Stimulated activated CD4-positive, alpha-beta T cell treated with anti-CD3 and anti-CD28 coated beads, Interleukin-1b, Interleukin-23, amount 100 ng/mL, for 1 hour (primary cell): Measurements from ENCODE around the gene CACNA1D.

ENCODE experiments used
- DNase-seq, 2 donors: peaks; one replicate each; pipeline ENCODE4 v3.0.0-alpha.2; 2020; ENCODE audit warnings: low read depth in 2 of 2

CACNA1D gene

GRCh38 chr3:53715815-53716483, 221.5 kb downstream of the CACNA1D start:
- DNase-seq: no peak

- DNase-seq: no peak
These were observed 222.6 kb downstream of the CACNA1D start for GRCh38 chr3:53716998-53717397.

- DNase-seq: no peak
These were observed 224.1 kb downstream of the CACNA1D start for GRCh38 chr3:53718462-53718861.

GRCh38 chr3:53719796-53720195, 225.4 kb downstream of the CACNA1D start:
- DNase-seq: no peak

GRCh38 chr3:53721187-53722119, 227.0 kb downstream of the CACNA1D start:
- no peak for DNase-seq

- DNase-seq: no peak
These were observed 230.2 kb downstream of the CACNA1D start for GRCh38 chr3:53724566-53724965.

GRCh38 chr3:53725387-53725995, 231.1 kb downstream of the CACNA1D start:
- no peak for DNase-seq

GRCh38 chr3:53726643-53727042, 232.2 kb downstream of the CACNA1D start:
- DNase-seq: no peak

- DNase-seq: no peak
These were observed 234.2 kb downstream of the CACNA1D start for GRCh38 chr3:53728606-53729005.

GRCh38 chr3:53729159-53729558, 234.7 kb downstream of the CACNA1D start:
- DNase-seq: no peak

GRCh38 chr3:53729618-53730017, 235.2 kb downstream of the CACNA1D start:
- no peak for DNase-seq

GRCh38 chr3:53730576-53730975, 236.2 kb downstream of the CACNA1D start:
- DNase-seq: no peak

- no peak for DNase-seq
These were observed 237.7 kb downstream of the CACNA1D start for GRCh38 chr3:53731934-53732624.

GRCh38 chr3:53733446-53733845, 239.0 kb downstream of the CACNA1D start:
- no peak for DNase-seq

GRCh38 chr3:53739966-53740365, 245.6 kb downstream of the CACNA1D start:
- DNase-seq: no peak

- DNase-seq: no peak
These were observed 246.5 kb downstream of the CACNA1D start for GRCh38 chr3:53740956-53741355.

GRCh38 chr3:53744351-53744750, 249.9 kb downstream of the CACNA1D start:
- DNase-seq: no peak

GRCh38 chr3:53747559-53747958, 253.1 kb downstream of the CACNA1D start:
- DNase-seq: no peak

GRCh38 chr3:53748512-53749271, 254.3 kb downstream of the CACNA1D start:
- DNase-seq: no peak

GRCh38 chr3:53749448-53749847, 255.0 kb downstream of the CACNA1D start:
- DNase-seq: no peak
